Measurements from ENCODE around the gene DLX1. TPM values are rescaled to one million over a fixed set of nuclear protein-coding genes. Genes with fewer than 3 reads are reported as not detected.
A peak's percentile ranks its signal among the peaks of the same experiment; 100 is the strongest.

The DLX1 gene
- polyA plus RNA-seq, 4 donors: 0.47 to 1.3 TPM; not detected in 2

GRCh38 chr2:172082105-172082943 is 3.0 kb upstream of the DLX1 start:
- H3K9me3 ChIP-seq (ENCODE audit: control insufficient read depth in 2 of 2, insufficient read depth in 1 of 2, low read depth in 1 of 2, low read length in 1 of 2): peaks cover 0 to 3% of the 10 kb centered on the region in 2 donors
- peaks cover 5 to 15% (median 9%) of the 10 kb centered on the region in 3 donors for H3K4me1 ChIP-seq (ENCODE audit: control insufficient read depth in 3 of 3, insufficient read depth in 2 of 3, low read depth in 1 of 3, low read length in 2 of 3)
- H3K27me3 ChIP-seq (ENCODE audit: control insufficient read depth in 3 of 3, insufficient read depth in 3 of 3, low read length in 3 of 3): peaks cover 8 to 97% (median 74%) of the 10 kb centered on the region in 3 donors
- H3K27ac ChIP-seq (ENCODE audit: low read depth in 1 of 3, low read length in 2 of 3): no peak overlapping the region
- 3 to 11% (median 9%) methylated on average over 14 of the region's 14 CpGs for WGBS, 3 donors
- H3K4me3 ChIP-seq (ENCODE audit: low read depth in 1 of 3, low read length in 3 of 3): no peak overlapping the region
- H3K36me3 ChIP-seq (ENCODE audit: control insufficient read depth in 3 of 3, insufficient read depth in 2 of 3, low read depth in 1 of 3, low read length in 3 of 3): no peaks in the 10 kb centered on the region
- no peak for FAIRE-seq
- peak in 1 of 2 donors; percentile 28 for DNase-seq

- Histone ChIP-seq H3K4me3 (ENCODE audit: low read depth in 1 of 3, low read length in 3 of 3) (no peak overlapping the region), H3K27me3 (ENCODE audit: control insufficient read depth in 3 of 3, insufficient read depth in 3 of 3, low read length in 3 of 3) (peaks cover 14 to 100% (median 79%) of the 10 kb centered on the region in 3 donors), H3K4me1 (ENCODE audit: control insufficient read depth in 3 of 3, insufficient read depth in 2 of 3, low read depth in 1 of 3, low read length in 2 of 3) (peaks cover 5 to 15% (median 9%) of the 10 kb centered on the region in 3 donors), H3K27ac (ENCODE audit: low read depth in 1 of 3, low read length in 2 of 3) (no peak overlapping the region), H3K9me3 (ENCODE audit: control insufficient read depth in 2 of 2, insufficient read depth in 1 of 2, low read depth in 1 of 2, low read length in 1 of 2) (peaks cover 0 to 3% of the 10 kb centered on the region in 2 donors), H3K36me3 (ENCODE audit: control insufficient read depth in 3 of 3, insufficient read depth in 2 of 3, low read depth in 1 of 3, low read length in 3 of 3) (no peaks in the 10 kb centered on the region)
- FAIRE-seq (no peak), DNase-seq (peak in 1 of 2 donors; percentile 39)
- 6 to 8% (median 7%) methylated on average over 42 of the region's 42 CpGs for WGBS, 3 donors
These were observed 2.2 kb upstream of the DLX1 start for GRCh38 chr2:172082944-172083627.

DNA sequence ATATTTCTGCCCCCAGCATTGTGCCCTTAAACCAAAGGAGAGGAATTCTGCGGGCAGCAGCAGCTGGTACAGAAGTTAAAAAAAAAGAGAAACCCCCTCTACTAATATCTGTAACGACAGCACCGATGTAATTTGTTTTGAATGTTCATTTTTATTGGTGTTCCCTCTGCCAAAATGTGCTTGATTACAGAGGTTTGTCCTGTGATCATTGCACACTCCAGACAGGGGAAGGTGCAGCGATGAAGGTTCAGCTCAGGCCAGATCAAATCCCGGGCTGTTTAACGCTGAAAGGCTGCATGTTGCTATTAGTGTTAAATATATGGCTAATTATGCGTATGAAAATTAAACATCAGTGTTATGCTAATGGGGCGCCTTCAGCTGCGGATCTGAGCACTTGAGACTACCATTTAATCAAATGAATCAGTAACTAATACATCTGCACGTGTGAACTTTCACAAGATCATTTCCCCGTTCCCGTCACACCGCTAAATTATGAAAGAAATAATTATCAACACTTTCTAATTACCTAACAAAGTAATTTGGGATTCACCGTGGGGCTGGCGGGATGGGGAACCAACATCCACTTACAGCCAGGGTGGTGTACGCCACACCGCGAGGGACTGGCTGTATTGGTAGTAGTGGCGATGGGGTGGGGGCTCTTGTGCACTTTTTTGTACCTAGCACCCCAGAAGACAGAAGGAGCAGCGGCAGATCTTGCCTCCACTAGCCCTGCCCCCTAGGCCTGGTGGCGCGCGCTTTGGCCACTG is 1.5 kb upstream of the DLX1 start:
- Histone ChIP-seq H3K27ac (ENCODE audit: low read depth in 1 of 3, low read length in 2 of 3) (no peak overlapping the region), H3K36me3 (ENCODE audit: control insufficient read depth in 3 of 3, insufficient read depth in 2 of 3, low read depth in 1 of 3, low read length in 3 of 3) (no peaks in the 10 kb centered on the region), H3K27me3 (ENCODE audit: control insufficient read depth in 3 of 3, insufficient read depth in 3 of 3, low read length in 3 of 3) (peaks cover 14 to 100% (median 85%) of the 10 kb centered on the region in 3 donors), H3K4me3 (ENCODE audit: low read depth in 1 of 3, low read length in 3 of 3) (peak overlapping the region in 1 of 3 donors; percentile 37), H3K9me3 (ENCODE audit: control insufficient read depth in 2 of 2, insufficient read depth in 1 of 2, low read depth in 1 of 2, low read length in 1 of 2) (peaks cover 0 to 3% of the 10 kb centered on the region in 2 donors), H3K4me1 (ENCODE audit: control insufficient read depth in 3 of 3, insufficient read depth in 2 of 3, low read depth in 1 of 3, low read length in 2 of 3) (peaks cover 5 to 15% (median 9%) of the 10 kb centered on the region in 3 donors)
- FAIRE-seq: no peak
- WGBS, 3 donors: 7 to 11% (median 10%) methylated on average over 23 of the region's 23 CpGs
- peak in 1 of 2 donors; percentile 23 for DNase-seq

GRCh38 chr2:172084395-172084644 is 987 bp upstream of the DLX1 start:
- WGBS, 3 donors: 4 to 7% (median 4%) methylated on average over 12 to 17 of the region's 17 CpGs
- H3K27me3 ChIP-seq (ENCODE audit: control insufficient read depth in 3 of 3, insufficient read depth in 3 of 3, low read length in 3 of 3): peaks cover 14 to 100% (median 84%) of the 10 kb centered on the region in 3 donors
- H3K9me3 ChIP-seq (ENCODE audit: control insufficient read depth in 2 of 2, insufficient read depth in 1 of 2, low read depth in 1 of 2, low read length in 1 of 2): peaks cover 0 to 3% of the 10 kb centered on the region in 2 donors
- DNase-seq (no peak), FAIRE-seq (no peak)
- no peaks in the 10 kb centered on the region for H3K36me3 ChIP-seq (ENCODE audit: control insufficient read depth in 3 of 3, insufficient read depth in 2 of 3, low read depth in 1 of 3, low read length in 3 of 3)
- peak overlapping the region in 2 of 3 donors; percentile 37 to 50 for H3K4me3 ChIP-seq (ENCODE audit: low read depth in 1 of 3, low read length in 3 of 3)
- no peak overlapping the region for H3K27ac ChIP-seq (ENCODE audit: low read depth in 1 of 3, low read length in 2 of 3)
- peaks cover 5 to 15% (median 9%) of the 10 kb centered on the region in 3 donors for H3K4me1 ChIP-seq (ENCODE audit: control insufficient read depth in 3 of 3, insufficient read depth in 2 of 3, low read depth in 1 of 3, low read length in 2 of 3)

DNA sequence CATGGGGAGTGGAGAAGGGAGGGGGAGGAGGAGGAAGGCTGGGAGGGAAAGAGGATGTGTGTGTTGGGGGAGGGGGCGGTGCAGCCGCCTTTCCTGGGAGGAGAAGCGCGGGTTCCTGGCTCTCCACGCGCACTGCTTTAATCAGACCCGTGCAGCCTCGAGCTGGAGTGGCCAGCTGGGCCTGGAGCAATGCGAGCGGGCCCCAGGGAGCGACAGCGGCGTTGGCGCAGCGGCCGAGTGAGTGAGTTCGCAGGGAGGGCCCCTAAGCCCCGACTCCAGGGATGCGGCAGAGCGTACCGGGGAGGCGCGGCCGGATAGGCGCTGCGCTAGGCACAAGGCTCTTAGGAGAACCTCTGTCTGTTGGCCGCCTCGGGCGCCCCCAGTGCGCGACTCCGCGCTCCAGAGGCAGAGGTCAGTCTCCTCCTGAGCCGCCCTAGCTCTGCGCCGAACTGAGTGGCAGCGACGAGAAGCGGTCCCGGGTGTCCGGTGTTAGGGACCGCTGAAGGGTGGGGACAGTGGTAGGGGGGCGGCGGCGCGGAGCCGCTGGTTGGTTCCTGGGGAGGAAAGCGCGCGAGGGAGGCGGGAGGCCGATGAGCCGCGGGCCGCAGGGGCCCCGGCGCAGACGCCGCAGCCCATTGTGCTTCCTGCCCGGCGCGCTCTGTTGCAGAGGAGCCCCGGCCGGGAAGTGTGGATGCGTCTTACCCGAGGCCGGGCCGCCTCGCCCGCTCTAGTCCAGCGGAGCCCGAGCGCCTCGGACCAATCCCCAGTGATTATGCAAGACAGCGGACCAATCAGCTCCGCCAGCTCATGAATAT is 455 bp upstream of the DLX1 start:
- H3K4me3 ChIP-seq (ENCODE audit: low read depth in 1 of 3, low read length in 3 of 3): peak overlapping the region in 2 of 3 donors; percentile 37 to 50
- peaks cover 5 to 15% (median 9%) of the 10 kb centered on the region in 3 donors for H3K4me1 ChIP-seq (ENCODE audit: control insufficient read depth in 3 of 3, insufficient read depth in 2 of 3, low read depth in 1 of 3, low read length in 2 of 3)
- H3K27me3 ChIP-seq (ENCODE audit: control insufficient read depth in 3 of 3, insufficient read depth in 3 of 3, low read length in 3 of 3): peaks cover 14 to 100% (median 86%) of the 10 kb centered on the region in 3 donors
- FAIRE-seq: no peak
- H3K36me3 ChIP-seq (ENCODE audit: control insufficient read depth in 3 of 3, insufficient read depth in 2 of 3, low read depth in 1 of 3, low read length in 3 of 3): no peaks in the 10 kb centered on the region
- peak overlapping the region in 1 of 3 donors; percentile 40 for H3K27ac ChIP-seq (ENCODE audit: low read depth in 1 of 3, low read length in 2 of 3)
- peaks cover 0 to 3% of the 10 kb centered on the region in 2 donors for H3K9me3 ChIP-seq (ENCODE audit: control insufficient read depth in 2 of 2, insufficient read depth in 1 of 2, low read depth in 1 of 2, low read length in 1 of 2)
- WGBS, 3 donors: 1% methylated on average over 68 to 76 of the region's 76 CpGs
- DNase-seq: peak; percentile 68 to 71

GRCh38 chr2:172086241-172087206 is 1.2 kb downstream of the DLX1 start:
- Histone ChIP-seq H3K27me3 (ENCODE audit: control insufficient read depth in 3 of 3, insufficient read depth in 3 of 3, low read length in 3 of 3) (peaks cover 22 to 97% (median 82%) of the 10 kb centered on the region in 3 donors), H3K27ac (ENCODE audit: low read depth in 1 of 3, low read length in 2 of 3) (no peak overlapping the region), H3K9me3 (ENCODE audit: control insufficient read depth in 2 of 2, insufficient read depth in 1 of 2, low read depth in 1 of 2, low read length in 1 of 2) (peaks cover 0 to 3% of the 10 kb centered on the region in 2 donors), H3K36me3 (ENCODE audit: control insufficient read depth in 3 of 3, insufficient read depth in 2 of 3, low read depth in 1 of 3, low read length in 3 of 3) (no peaks in the 10 kb centered on the region), H3K4me1 (ENCODE audit: control insufficient read depth in 3 of 3, insufficient read depth in 2 of 3, low read depth in 1 of 3, low read length in 2 of 3) (peaks cover 5 to 13% (median 9%) of the 10 kb centered on the region in 3 donors), H3K4me3 (ENCODE audit: low read depth in 1 of 3, low read length in 3 of 3) (peak overlapping the region in 2 of 3 donors; percentile 13 to 50)
- no peak for FAIRE-seq
- 3 to 6% (median 4%) methylated on average over 54 of the region's 54 CpGs for WGBS, 3 donors
- DNase-seq: peak; percentile 51 to 68

DNA sequence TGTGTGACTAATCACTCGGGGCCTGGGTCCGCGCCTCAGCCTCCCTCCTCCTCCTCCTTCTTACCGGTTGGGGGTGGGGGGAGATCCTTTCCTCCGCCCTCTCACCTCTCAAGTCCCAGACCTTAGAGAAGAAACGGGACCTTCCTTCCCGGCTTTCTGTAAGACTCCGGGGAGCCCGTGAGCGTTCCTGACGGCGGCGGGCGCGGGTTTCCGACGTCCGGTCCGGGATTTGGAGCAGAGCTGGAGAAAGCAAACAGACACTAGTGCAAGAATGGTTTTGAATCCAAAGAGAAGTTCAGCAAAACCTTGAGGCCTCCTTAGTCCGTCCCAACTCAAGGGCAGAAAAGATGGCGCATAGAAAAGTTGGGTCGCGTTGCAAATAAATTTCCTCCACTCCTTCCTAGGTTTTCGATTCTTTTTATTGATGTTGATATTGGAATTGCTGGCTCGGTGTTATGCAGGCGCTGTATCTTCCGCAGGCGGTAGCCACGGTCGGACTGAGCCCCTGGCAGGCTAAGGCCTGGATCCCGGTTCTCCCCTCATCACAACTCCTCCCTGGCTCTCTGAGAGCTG is 2.0 kb downstream of the DLX1 start:
- 6 to 11% (median 7%) methylated on average over 31 of the region's 31 CpGs for WGBS, 3 donors
- Histone ChIP-seq H3K4me1 (ENCODE audit: control insufficient read depth in 3 of 3, insufficient read depth in 2 of 3, low read depth in 1 of 3, low read length in 2 of 3) (peaks cover 5 to 13% (median 9%) of the 10 kb centered on the region in 3 donors), H3K9me3 (ENCODE audit: control insufficient read depth in 2 of 2, insufficient read depth in 1 of 2, low read depth in 1 of 2, low read length in 1 of 2) (peaks cover 0 to 3% of the 10 kb centered on the region in 2 donors), H3K27ac (ENCODE audit: low read depth in 1 of 3, low read length in 2 of 3) (no peak overlapping the region), H3K27me3 (ENCODE audit: control insufficient read depth in 3 of 3, insufficient read depth in 3 of 3, low read length in 3 of 3) (peaks cover 22 to 97% (median 81%) of the 10 kb centered on the region in 3 donors), H3K36me3 (ENCODE audit: control insufficient read depth in 3 of 3, insufficient read depth in 2 of 3, low read depth in 1 of 3, low read length in 3 of 3) (no peaks in the 10 kb centered on the region), H3K4me3 (ENCODE audit: low read depth in 1 of 3, low read length in 3 of 3) (peak overlapping the region in 1 of 3 donors; percentile 13)
- DNase-seq (peak in 1 of 2 donors; percentile 28), FAIRE-seq (no peak)
